ENCODE measurements around the gene SYNE1. TPM values are rescaled to one million over a fixed set of nuclear protein-coding genes. Genes with fewer than 3 reads are reported as not detected.

The SYNE1 gene
- total RNA-seq, 1 donor from 2014 or later, result 6.0 TPM

GRCh38 chr6:152603911-152604310 is 33.3 kb downstream of the SYNE1 start:
- DNase-seq (ENCODE audit: low spot score), result no peak
- no peaks in the 10 kb centered on the region for H3K36me3 ChIP-seq
- H3F3A ChIP-seq (ENCODE audit: low read depth), result no peaks in the 10 kb centered on the region
- Mint-ChIP-seq H3K36me3 (no peaks in the 10 kb centered on the region), H3K4me3 (no peak overlapping the region), H3K9me3 (no peaks in the 10 kb centered on the region), H3K4me1 (no peaks in the 10 kb centered on the region), H3K27me3 (ENCODE audit: insufficient read depth, low read depth) (no peaks in the 10 kb centered on the region), H3K27ac (no peak overlapping the region)
- no peaks in the 10 kb centered on the region for H3K9me3 ChIP-seq (ENCODE audit: low read depth)
- no peak overlapping the region for H3K4me3 ChIP-seq
- H3K4me1 ChIP-seq, result no peaks in the 10 kb centered on the region
- H2AFZ ChIP-seq (replicated peaks), result no peak overlapping the region
- H3K79me2 ChIP-seq (ENCODE audit: low read depth), result no peaks in the 10 kb centered on the region
- no peaks in the 10 kb centered on the region for H4K20me1 ChIP-seq (ENCODE audit: low read depth)
- H3K27me3 ChIP-seq, result no peaks in the 10 kb centered on the region
- no peak overlapping the region for H3K4me2 ChIP-seq
- no peak overlapping the region for H3K27ac ChIP-seq
- no peak overlapping the region for H3K9ac ChIP-seq
- TF ChIP-seq EZH2 (IDR thresholded peaks at IDR 0.05) (no peak), EZH2phosphoT487 (IDR thresholded peaks at IDR 0.05) (no peak), CTCF (IDR thresholded peaks at IDR 0.05) (no peak)

DNA sequence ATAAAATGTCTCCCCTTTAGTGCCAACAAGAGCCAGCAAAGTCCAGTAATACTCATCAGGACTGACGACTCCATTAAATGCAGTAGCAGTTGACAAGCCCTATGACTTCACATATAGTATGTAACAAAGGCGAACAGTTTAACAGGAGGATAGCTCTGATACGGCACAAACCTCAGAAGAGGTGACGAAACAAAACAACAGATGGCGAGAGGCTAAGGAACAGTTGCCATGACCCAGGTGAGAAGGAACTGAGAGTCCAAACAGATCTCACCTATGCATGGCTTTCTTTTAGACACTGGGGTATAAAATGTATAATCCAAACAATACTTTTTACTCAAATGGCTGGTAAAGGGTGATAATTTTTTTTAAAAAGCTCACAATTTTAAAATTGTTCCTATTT is 37.1 kb downstream of the SYNE1 start:
- Mint-ChIP-seq H3K27ac (no peak overlapping the region), H3K4me1 (no peaks in the 10 kb centered on the region), H3K9me3 (no peaks in the 10 kb centered on the region), H3K4me3 (no peak overlapping the region), H3K27me3 (ENCODE audit: insufficient read depth, low read depth) (no peaks in the 10 kb centered on the region), H3K36me3 (no peaks in the 10 kb centered on the region)
- DNase-seq (ENCODE audit: low spot score), result no peak
- Histone ChIP-seq H3K4me1 (no peaks in the 10 kb centered on the region), H3K4me3 (no peak overlapping the region), H3F3A (ENCODE audit: low read depth) (no peaks in the 10 kb centered on the region), H2AFZ (replicated peaks) (no peak overlapping the region), H3K36me3 (no peaks in the 10 kb centered on the region), H3K79me2 (ENCODE audit: low read depth) (no peaks in the 10 kb centered on the region), H4K20me1 (ENCODE audit: low read depth) (no peaks in the 10 kb centered on the region), H3K9ac (no peak overlapping the region), H3K9me3 (ENCODE audit: low read depth) (no peaks in the 10 kb centered on the region), H3K27me3 (no peaks in the 10 kb centered on the region), H3K4me2 (no peak overlapping the region), H3K27ac (no peak overlapping the region)
- TF ChIP-seq EZH2 (IDR thresholded peaks at IDR 0.05), result no peak
- TF ChIP-seq EZH2phosphoT487 (IDR thresholded peaks at IDR 0.05), result no peak
- no peak for TF ChIP-seq CTCF (IDR thresholded peaks at IDR 0.05)

DNA sequence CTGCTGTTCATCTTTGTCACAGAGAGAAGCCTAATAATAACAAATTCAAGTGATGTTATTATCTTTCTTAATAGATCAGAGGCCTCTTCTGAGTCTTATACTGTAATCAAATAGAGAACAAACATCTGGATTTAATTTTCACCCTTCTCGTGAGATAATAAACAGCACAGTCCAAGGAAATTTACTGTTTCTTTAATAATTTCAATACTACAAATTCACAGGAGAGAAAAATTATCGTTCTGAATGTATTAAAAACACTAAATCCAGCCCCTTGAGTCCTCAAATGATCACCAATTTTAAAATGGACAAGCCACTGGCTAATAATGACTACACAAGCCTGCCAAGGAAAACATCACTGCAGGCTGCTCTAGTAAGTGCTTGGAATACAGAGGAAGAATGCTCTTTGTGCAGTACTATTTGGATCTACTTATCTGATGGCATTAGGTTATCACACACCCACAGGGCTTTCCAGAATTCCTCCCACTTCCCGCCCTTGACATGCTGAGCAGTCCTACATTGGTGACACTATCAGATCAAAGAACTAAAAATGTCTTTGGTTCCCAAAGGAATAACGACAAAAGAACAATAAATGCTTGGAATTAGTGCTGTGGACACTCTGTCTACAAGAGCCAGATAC is 38.1 kb downstream of the SYNE1 start:
- no peaks in the 10 kb centered on the region for H3F3A ChIP-seq (ENCODE audit: low read depth)
- DNase-seq (ENCODE audit: low spot score), result no peak
- H3K4me2 ChIP-seq, result no peak overlapping the region
- no peaks in the 10 kb centered on the region for H3K27me3 Mint-ChIP-seq (ENCODE audit: insufficient read depth, low read depth)
- H2AFZ ChIP-seq (replicated peaks), result no peak overlapping the region
- H3K27ac Mint-ChIP-seq, result no peak overlapping the region
- H3K27ac ChIP-seq, result no peak overlapping the region
- no peaks in the 10 kb centered on the region for H3K79me2 ChIP-seq (ENCODE audit: low read depth)
- H3K27me3 ChIP-seq, result no peaks in the 10 kb centered on the region
- no peaks in the 10 kb centered on the region for H3K9me3 Mint-ChIP-seq
- no peaks in the 10 kb centered on the region for H4K20me1 ChIP-seq (ENCODE audit: low read depth)
- H3K36me3 ChIP-seq, result no peaks in the 10 kb centered on the region
- TF ChIP-seq EZH2phosphoT487 (IDR thresholded peaks at IDR 0.05) (no peak), CTCF (IDR thresholded peaks at IDR 0.05) (no peak), EZH2 (IDR thresholded peaks at IDR 0.05) (no peak)
- H3K4me3 Mint-ChIP-seq, result no peak overlapping the region
- H3K9ac ChIP-seq, result no peak overlapping the region
- H3K9me3 ChIP-seq (ENCODE audit: low read depth), result no peaks in the 10 kb centered on the region
- H3K4me3 ChIP-seq, result no peak overlapping the region
- no peaks in the 10 kb centered on the region for H3K36me3 Mint-ChIP-seq
- H3K4me1 Mint-ChIP-seq, result no peaks in the 10 kb centered on the region
- no peaks in the 10 kb centered on the region for H3K4me1 ChIP-seq

All from neural progenitor cell (in vitro differentiated cells).